HEK293 (cell line): Measurements from ENCODE around the gene PCLO.

Experiments
- CTCF ChIA-PET: fragments of 350-600 bp; formaldehyde crosslinking; extraction: SDS; loops from one replicate; lab custom pipeline; 2021; ENCODE audit warnings: antibody characterized with exemption; lab: Yijun Ruan, JAX
- POLR2A ChIA-PET: fragments of 300-600 bp; formaldehyde crosslinking; extraction: SDS; loops from one replicate; lab custom pipeline; 2020; ENCODE audit warnings: antibody characterized with exemption, inconsistent platforms; lab: Yijun Ruan, JAX
- H3K27ac ChIP-seq: fragments of 200-500 bp; sonication (Bioruptor generic); 2 replicates; pipeline ENCODE4 v1.5.1; 2014; ENCODE audit warnings: low read depth, low read length, control low read depth, inconsistent platforms; ENCODE audit errors: extremely low read depth
- H3K36me3 ChIP-seq, 2 experiments: fragments of 200-500 bp in 1 of 2; sonication (Bioruptor generic) in 1 of 2; 1 replicate in 1 of 2; 2 replicates in 1 of 2; pipeline ENCODE4 v1.5.1; 2014 to 2017; ENCODE audit warnings: inconsistent platforms in 2 of 2, low read length in 2 of 2; ENCODE audit not compliant: control insufficient read depth in 2 of 2, insufficient read depth in 1 of 2
- H3K4me1 ChIP-seq: fragments of 200-500 bp; sonication (Bioruptor generic); 2 replicates; pipeline ENCODE4 v1.5.1; 2014; ENCODE audit warnings: mild to moderate bottlenecking, low read length, inconsistent platforms; ENCODE audit not compliant: control insufficient read depth, insufficient read depth
- H3K4me3 ChIP-seq: 2 replicates; pipeline ENCODE4 v1.5.1; 2011; ENCODE audit warnings: low read depth, mild to moderate bottlenecking, control low read depth, low read length, moderate library complexity
- H3K9me3 ChIP-seq: fragments of 200-500 bp; sonication (Bioruptor generic); 2 replicates; pipeline ENCODE4 v1.5.1; 2014; ENCODE audit warnings: low read depth, low read length, inconsistent platforms; ENCODE audit not compliant: control insufficient read depth, insufficient read depth
- ATF2 ChIP-seq: fragments of 450-650 bp; formaldehyde crosslinking; IDR thresholded peaks from 2 replicates; pipeline ENCODE4 v1.5.1; 2016; ENCODE audit warnings: missing biosample characterization, missing genetic modification characterization, low read depth
- EGR2 ChIP-seq: fragments of 450-650 bp; formaldehyde crosslinking; IDR thresholded peaks from 2 replicates; pipeline ENCODE4 v1.5.1; 2016; ENCODE audit warnings: low read depth, missing biosample characterization, missing genetic modification characterization
- FEZF1 ChIP-seq: fragments of 450-650 bp; formaldehyde crosslinking; IDR thresholded peaks from 2 replicates; pipeline ENCODE4 v1.5.1; 2016; ENCODE audit warnings: missing biosample characterization, missing genetic modification characterization
- GLIS2 ChIP-seq: fragments of 450-650 bp; formaldehyde crosslinking; IDR thresholded peaks from 2 replicates; pipeline ENCODE4 v1.5.1; 2016; ENCODE audit warnings: missing biosample characterization, missing genetic modification characterization
- KLF7 ChIP-seq: fragments of 450-650 bp; formaldehyde crosslinking; IDR thresholded peaks from 2 replicates; pipeline ENCODE4 v1.5.1; 2016; ENCODE audit warnings: missing biosample characterization, missing genetic modification characterization, borderline replicate concordance
- MYNN ChIP-seq: fragments of 450-650 bp; formaldehyde crosslinking; IDR thresholded peaks from 2 replicates; pipeline ENCODE4 v1.5.1; 2016; ENCODE audit warnings: missing biosample characterization, missing genetic modification characterization, borderline replicate concordance
- PBX3 ChIP-seq: sonication (generic); formaldehyde crosslinking; IDR thresholded peaks from 2 replicates; pipeline ENCODE4 v1.8.1; 2022; ENCODE audit warnings: mild to moderate bottlenecking, moderate library complexity, missing genetic modification reagents
- PRDM2 ChIP-seq: fragments of 450-650 bp; formaldehyde crosslinking; IDR thresholded peaks from 2 replicates; pipeline ENCODE4 v1.5.1; 2016; ENCODE audit warnings: missing biosample characterization, missing genetic modification characterization, borderline replicate concordance
- REPIN1 ChIP-seq: fragments of 450-650 bp; formaldehyde crosslinking; IDR thresholded peaks from 2 replicates; pipeline ENCODE4 v1.5.1; 2017; ENCODE audit warnings: missing biosample characterization, missing genetic modification characterization, low read depth
- SALL2 ChIP-seq: fragments of 450-650 bp; formaldehyde crosslinking; IDR thresholded peaks from 2 replicates; pipeline ENCODE4 v1.5.0; 2017; ENCODE audit warnings: missing biosample characterization, mild to moderate bottlenecking, missing genetic modification characterization, borderline replicate concordance
- SP7 ChIP-seq: fragments of 450-650 bp; formaldehyde crosslinking; IDR thresholded peaks from 2 replicates; pipeline ENCODE4 v1.5.1; 2016; ENCODE audit warnings: missing biosample characterization, missing genetic modification characterization
- TSHZ1 ChIP-seq: fragments of 450-650 bp; formaldehyde crosslinking; IDR thresholded peaks from 2 replicates; pipeline ENCODE4 v1.5.1; 2016; ENCODE audit warnings: missing biosample characterization, missing genetic modification characterization, borderline replicate concordance
- ZBTB21 ChIP-seq: fragments of 450-650 bp; formaldehyde crosslinking; IDR thresholded peaks from 2 replicates; pipeline ENCODE4 v1.5.1; 2017; ENCODE audit warnings: missing biosample characterization, missing genetic modification characterization
- ZBTB26 ChIP-seq: fragments of 450-650 bp; formaldehyde crosslinking; optimal IDR thresholded peaks from 2 replicates; pipeline ENCODE3; 2016; ENCODE audit warnings: missing biosample characterization, mild to moderate bottlenecking, missing genetic modification characterization
- ZNF202 ChIP-seq: fragments of 450-650 bp; formaldehyde crosslinking; IDR thresholded peaks from 2 replicates; pipeline ENCODE4 v1.5.1; 2016; ENCODE audit warnings: missing biosample characterization, missing genetic modification characterization, borderline replicate concordance
- ZNF501 ChIP-seq: fragments of 450-650 bp; formaldehyde crosslinking; IDR thresholded peaks from 2 replicates; pipeline ENCODE4 v1.5.1; 2016; ENCODE audit warnings: missing biosample characterization, missing genetic modification characterization
- ZNF521 ChIP-seq: fragments of 450-650 bp; formaldehyde crosslinking; IDR thresholded peaks from 2 replicates; pipeline ENCODE4 v1.5.1; 2017; ENCODE audit warnings: missing biosample characterization, mild to moderate bottlenecking, missing genetic modification characterization
- ZNF791 ChIP-seq: fragments of 450-650 bp; formaldehyde crosslinking; IDR thresholded peaks from 2 replicates; pipeline ENCODE4 v1.5.1; 2016; ENCODE audit warnings: missing biosample characterization, missing genetic modification characterization
- ZNF830 ChIP-seq: fragments of 450-650 bp; IDR thresholded peaks from 2 replicates; pipeline ENCODE4 v1.5.0; 2018; ENCODE audit warnings: missing biosample characterization, missing genetic modification characterization, low read depth, mild to moderate bottlenecking, moderate library complexity

The PCLO gene

GRCh38 chr7:83014546-83014945, 148.1 kb downstream of the PCLO start:
- TF ChIP-seq ZNF791 (tag by site-specific recombination) (no peak), SALL2 (tag by site-specific recombination) (no peak), ZNF830 (tag by site-specific recombination) (no peak), ZBTB26 (no peak), ZNF521 (tag by site-specific recombination) (no peak), ZNF202 (tag by site-specific recombination) (no peak), ZBTB21 (tag by site-specific recombination) (no peak), MYNN (tag by site-specific recombination) (no peak), PRDM2 (tag by site-specific recombination) (no peak), GLIS2 (tag by site-specific recombination) (no peak), ZNF501 (no peak), ATF2 (tag by site-specific recombination) (no peak), SP7 (tag by site-specific recombination) (no peak)
- TF ChIP-seq, all 188 proteins: peak for 0
- no peak overlapping the region for H3K27ac ChIP-seq
- ChIA-PET CTCF (interaction anchor here (2.1 kb wide), 1 partner anchor 9 kb away, joined by 7 read pairs; no protein-coding TSS in a partner anchor), POLR2A (no interaction called here)
- no peak overlapping the region for H3K4me3 ChIP-seq
- no peaks in the 10 kb centered on the region for H3K36me3 ChIP-seq
- H3K4me1 ChIP-seq = no peaks in the 10 kb centered on the region
- no peaks in the 10 kb centered on the region for H3K9me3 ChIP-seq

- Histone ChIP-seq H3K36me3 (no peaks in the 10 kb centered on the region), H3K4me1 (no peaks in the 10 kb centered on the region; the same call in 1 of the 2 replicates), H3K9me3 (no peaks in the 10 kb centered on the region), H3K27ac (no peak overlapping the region), H3K4me3 (no peak overlapping the region)
- ChIA-PET CTCF (no interaction called here), POLR2A (no interaction called here)
- TF ChIP-seq TSHZ1 (tag by site-specific recombination) = no peak
- no peak for TF ChIP-seq KLF7
- no peak for TF ChIP-seq FEZF1
- TF ChIP-seq PBX3 (CRISPR knock-in tag) = no peak
- no peak for TF ChIP-seq REPIN1
- TF ChIP-seq EGR2 (tag by site-specific recombination) = no peak
Observed at GRCh38 chr7:83011954-83012353, 150.7 kb downstream of the PCLO start.
